ENCODE data around the gene MTMR11. TPM values are rescaled to one million over a fixed set of nuclear protein-coding genes. Genes with fewer than 3 reads are reported as not detected.

The MTMR11 gene
- total RNA-seq, 1 experiment from 2014 or later, result 32.3 TPM

GRCh38 chr1:149927056-149927562 is 9.6 kb downstream of the MTMR11 start:
- Mint-ChIP-seq H3K4me3 (ENCODE audit: low read depth, unreplicated experiment) (peak overlapping the region; percentile 91), H3K9me3 (ENCODE audit: low read depth, unreplicated experiment) (no peaks in the 10 kb centered on the region), H3K27me3 (ENCODE audit: unreplicated experiment) (no peaks in the 10 kb centered on the region), H3K4me1 (ENCODE audit: low read depth, unreplicated experiment) (peaks cover 50% of the 10 kb centered on the region), H3K27ac (ENCODE audit: unreplicated experiment) (peak overlapping the region; percentile 77), H3K36me3 (ENCODE audit: insufficient read depth, unreplicated experiment) (peaks cover 63% of the 10 kb centered on the region)
- CTCF ChIA-PET, result no interaction called here
- no TSS peak for BruUV-seq (replicated peaks)
- TF ChIP-seq, protein P1, sequence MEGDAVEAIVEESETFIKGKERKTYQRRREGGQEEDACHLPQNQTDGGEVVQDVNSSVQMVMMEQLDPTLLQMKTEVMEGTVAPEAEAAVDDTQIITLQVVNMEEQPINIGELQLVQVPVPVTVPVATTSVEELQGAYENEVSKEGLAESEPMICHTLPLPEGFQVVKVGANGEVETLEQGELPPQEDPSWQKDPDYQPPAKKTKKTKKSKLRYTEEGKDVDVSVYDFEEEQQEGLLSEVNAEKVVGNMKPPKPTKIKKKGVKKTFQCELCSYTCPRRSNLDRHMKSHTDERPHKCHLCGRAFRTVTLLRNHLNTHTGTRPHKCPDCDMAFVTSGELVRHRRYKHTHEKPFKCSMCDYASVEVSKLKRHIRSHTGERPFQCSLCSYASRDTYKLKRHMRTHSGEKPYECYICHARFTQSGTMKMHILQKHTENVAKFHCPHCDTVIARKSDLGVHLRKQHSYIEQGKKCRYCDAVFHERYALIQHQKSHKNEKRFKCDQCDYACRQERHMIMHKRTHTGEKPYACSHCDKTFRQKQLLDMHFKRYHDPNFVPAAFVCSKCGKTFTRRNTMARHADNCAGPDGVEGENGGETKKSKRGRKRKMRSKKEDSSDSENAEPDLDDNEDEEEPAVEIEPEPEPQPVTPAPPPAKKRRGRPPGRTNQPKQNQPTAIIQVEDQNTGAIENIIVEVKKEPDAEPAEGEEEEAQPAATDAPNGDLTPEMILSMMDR (IDR thresholded peaks at IDR 0.05; ENCODE audit: unreplicated experiment), result no peak
- no peak for DNase-seq
- intact Hi-C loops (cut with micrococcal nuclease; ENCODE audit: unreplicated experiment), result no loop called here

GRCh38 chr1:149926296-149926695 is 10.4 kb downstream of the MTMR11 start:
- CTCF ChIA-PET, result no interaction called here
- peaks cover 42% of the 10 kb centered on the region for H3K4me1 Mint-ChIP-seq (ENCODE audit: low read depth, unreplicated experiment)

DNA sequence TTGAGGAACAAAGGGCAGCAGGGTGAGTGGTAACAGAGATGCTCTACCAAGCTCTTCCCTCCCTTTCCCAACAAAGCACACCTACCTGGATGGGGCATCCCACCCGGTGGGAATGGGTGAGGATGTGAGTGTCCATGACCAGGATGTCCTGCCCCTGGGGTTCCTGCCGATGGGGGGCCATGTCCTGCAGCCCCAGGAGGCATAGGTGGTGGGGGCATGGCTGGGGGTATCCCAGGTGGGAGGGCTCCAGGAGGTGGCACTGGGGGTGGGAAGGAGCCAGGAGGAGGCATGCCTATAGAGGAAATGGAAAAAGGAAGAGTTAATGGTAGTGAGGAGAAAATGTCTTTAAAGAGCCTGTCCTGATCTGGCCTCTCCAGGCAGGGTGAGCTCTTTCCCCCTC is 10.9 kb downstream of the MTMR11 start:
- no peaks in the 10 kb centered on the region for H3K27me3 Mint-ChIP-seq (ENCODE audit: unreplicated experiment)
- BruUV-seq (replicated peaks), result no TSS peak
- peaks cover 37% of the 10 kb centered on the region for H3K4me1 Mint-ChIP-seq (ENCODE audit: low read depth, unreplicated experiment)
- TF ChIP-seq, protein P1 (IDR thresholded peaks at IDR 0.05; ENCODE audit: unreplicated experiment), result no peak
- peak overlapping the region; percentile 91 for H3K4me3 Mint-ChIP-seq (ENCODE audit: low read depth, unreplicated experiment)
- intact Hi-C loops (cut with micrococcal nuclease; ENCODE audit: unreplicated experiment), result no loop called here
- no peak overlapping the region for H3K27ac Mint-ChIP-seq (ENCODE audit: unreplicated experiment)
- CTCF ChIA-PET, result no interaction called here
- peaks cover 62% of the 10 kb centered on the region for H3K36me3 Mint-ChIP-seq (ENCODE audit: insufficient read depth, unreplicated experiment)
- DNase-seq, result no peak
- H3K9me3 Mint-ChIP-seq (ENCODE audit: low read depth, unreplicated experiment), result no peaks in the 10 kb centered on the region

More at GRCh38 chr1:149926296-149926695, 10.4 kb downstream of the MTMR11 start:
- H3K27ac Mint-ChIP-seq (ENCODE audit: unreplicated experiment), result no peak overlapping the region
- no peaks in the 10 kb centered on the region for H3K9me3 Mint-ChIP-seq (ENCODE audit: low read depth, unreplicated experiment)
- TF ChIP-seq, protein P1 (IDR thresholded peaks at IDR 0.05; ENCODE audit: unreplicated experiment), result no peak
- no peaks in the 10 kb centered on the region for H3K27me3 Mint-ChIP-seq (ENCODE audit: unreplicated experiment)
- no peak for DNase-seq
- TSS peak; percentile 55 for BruUV-seq (replicated peaks)
- intact Hi-C loops (cut with micrococcal nuclease; ENCODE audit: unreplicated experiment), result no loop called here
- H3K36me3 Mint-ChIP-seq (ENCODE audit: insufficient read depth, unreplicated experiment), result peaks cover 62% of the 10 kb centered on the region
- peak overlapping the region; percentile 91 for H3K4me3 Mint-ChIP-seq (ENCODE audit: low read depth, unreplicated experiment)

- Mint-ChIP-seq H3K4me3 (ENCODE audit: low read depth, unreplicated experiment) (peak overlapping the region; percentile 91), H3K36me3 (ENCODE audit: insufficient read depth, unreplicated experiment) (peaks cover 62% of the 10 kb centered on the region), H3K27me3 (ENCODE audit: unreplicated experiment) (no peaks in the 10 kb centered on the region), H3K27ac (ENCODE audit: unreplicated experiment) (no peak overlapping the region), H3K9me3 (ENCODE audit: low read depth, unreplicated experiment) (no peaks in the 10 kb centered on the region), H3K4me1 (ENCODE audit: low read depth, unreplicated experiment) (peaks cover 36% of the 10 kb centered on the region)
- TF ChIP-seq, protein P1 (IDR thresholded peaks at IDR 0.05; ENCODE audit: unreplicated experiment), result no peak
- CTCF ChIA-PET, result no interaction called here
- intact Hi-C loops (cut with micrococcal nuclease; ENCODE audit: unreplicated experiment), result no loop called here
- no peak for DNase-seq
- BruUV-seq (replicated peaks), result no TSS peak
Measured at GRCh38 chr1:149925345-149925744, 11.3 kb downstream of the MTMR11 start.
